Hindlimb muscle (tissue), 1 donor: ENCODE data around the gene CBX7. TPM values are rescaled to one million over a fixed set of nuclear protein-coding genes. Genes with fewer than 3 reads are reported as not detected.
A peak's percentile ranks its signal among the peaks of the same experiment; 100 is the strongest.

Experiments used
- DNase-seq: peaks from one replicate; pipeline ENCODE4 v3.0.0-alpha.2; 2013
- polyA plus RNA-seq: library from polyadenylated mRNA; unstranded; fragments of 120-200 nt; gene quantifications from one replicate; pipeline ENCODE4 v1.2.1, GENCODE V29; 2013; ENCODE audit not compliant: insufficient read length

CBX7 gene
- polyA plus RNA-seq, 1 donor: 5.7 TPM

DNA sequence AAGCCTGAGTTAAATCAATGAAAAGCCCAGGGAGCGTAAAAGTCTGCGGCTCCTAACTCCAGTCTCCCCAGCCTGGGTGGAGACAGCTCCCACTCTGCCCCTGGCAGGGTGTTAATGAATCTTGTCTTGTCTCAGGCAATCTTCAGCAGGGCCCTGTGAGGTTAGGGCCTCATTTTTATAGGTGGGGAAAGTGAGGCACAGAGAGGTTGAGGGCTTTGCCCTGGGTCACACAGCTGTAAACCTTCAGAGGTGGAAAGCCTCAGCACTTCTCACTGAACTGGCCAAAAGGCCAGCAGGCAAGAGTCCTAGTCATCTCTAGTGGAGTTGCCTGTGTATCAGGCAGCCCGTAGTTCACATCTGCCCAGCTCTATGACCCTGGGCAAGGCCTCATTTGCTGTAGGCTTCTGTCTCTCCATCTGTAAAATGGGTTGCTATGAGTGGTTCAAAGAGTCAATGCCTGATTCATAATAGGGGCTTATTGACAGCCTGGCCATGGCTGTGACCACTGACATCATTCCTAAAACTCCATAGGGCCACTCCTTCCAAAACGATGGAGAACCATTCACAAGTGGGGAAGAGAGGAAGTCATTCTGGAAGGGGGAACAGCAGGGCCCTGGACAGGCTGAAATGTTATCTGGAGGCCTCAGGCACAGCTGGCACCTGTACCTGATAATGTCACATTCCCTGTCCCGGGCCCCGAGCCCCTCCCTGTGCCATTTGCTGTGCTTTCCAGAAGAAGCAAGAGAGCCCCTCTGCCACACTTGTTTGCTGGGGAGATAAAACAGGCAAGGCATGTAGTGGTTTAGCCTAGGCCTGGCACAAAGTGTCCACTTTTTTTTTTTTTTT is 6.0 kb downstream of the CBX7 start:
- DNase-seq: no peak

- peak; percentile 34 for DNase-seq
Measured at GRCh38 chr22:39144101-39144767, 8.2 kb downstream of the CBX7 start.

DNA sequence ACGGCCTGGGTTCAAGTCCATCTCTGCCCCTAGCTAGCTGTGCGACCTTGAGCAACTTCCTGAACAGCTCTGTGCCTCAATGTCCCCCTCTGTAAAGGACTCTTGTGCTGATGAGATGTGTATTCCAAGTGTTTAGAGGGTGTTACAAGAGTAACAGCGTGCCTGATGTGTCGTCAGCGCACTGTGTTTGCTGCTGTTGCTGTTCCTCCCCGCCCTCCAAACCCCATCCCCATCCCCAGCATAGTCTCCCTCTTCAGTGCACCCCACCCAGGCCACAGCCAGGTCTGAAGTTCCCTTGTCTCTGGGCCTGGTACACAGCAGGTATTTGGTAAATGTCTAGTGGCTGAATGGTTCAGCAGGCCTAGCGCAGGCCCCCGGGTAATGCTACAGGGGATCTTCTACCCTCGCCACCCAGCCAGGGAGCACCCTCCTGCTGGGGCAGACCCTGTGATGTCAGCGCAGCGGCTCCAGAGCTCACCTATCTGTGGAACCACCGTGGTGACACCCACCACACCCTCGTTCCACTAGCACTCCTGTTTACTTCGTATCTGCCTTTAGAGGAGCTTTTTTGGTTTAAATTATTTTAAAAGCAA is 10.3 kb downstream of the CBX7 start:
- DNase-seq: no peak

DNA sequence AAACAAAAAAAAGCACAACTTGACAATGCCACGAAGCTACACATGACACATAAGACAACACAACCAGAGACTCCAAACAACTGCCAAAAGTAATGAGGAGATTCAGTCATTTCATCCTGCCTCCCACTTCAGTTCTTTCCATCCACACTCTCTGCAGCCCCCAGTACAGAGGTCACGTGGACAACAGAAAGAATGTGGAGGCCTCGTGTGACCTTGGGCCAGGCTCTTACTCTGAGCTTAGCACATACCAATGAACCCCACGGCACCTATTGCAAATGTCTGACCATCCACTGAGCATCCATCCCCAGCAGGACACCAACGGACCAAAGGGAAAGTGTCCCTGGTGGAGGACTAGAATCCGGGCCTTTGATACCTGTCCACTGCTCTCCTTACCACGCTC is 12.5 kb downstream of the CBX7 start:
- no peak for DNase-seq

DNA sequence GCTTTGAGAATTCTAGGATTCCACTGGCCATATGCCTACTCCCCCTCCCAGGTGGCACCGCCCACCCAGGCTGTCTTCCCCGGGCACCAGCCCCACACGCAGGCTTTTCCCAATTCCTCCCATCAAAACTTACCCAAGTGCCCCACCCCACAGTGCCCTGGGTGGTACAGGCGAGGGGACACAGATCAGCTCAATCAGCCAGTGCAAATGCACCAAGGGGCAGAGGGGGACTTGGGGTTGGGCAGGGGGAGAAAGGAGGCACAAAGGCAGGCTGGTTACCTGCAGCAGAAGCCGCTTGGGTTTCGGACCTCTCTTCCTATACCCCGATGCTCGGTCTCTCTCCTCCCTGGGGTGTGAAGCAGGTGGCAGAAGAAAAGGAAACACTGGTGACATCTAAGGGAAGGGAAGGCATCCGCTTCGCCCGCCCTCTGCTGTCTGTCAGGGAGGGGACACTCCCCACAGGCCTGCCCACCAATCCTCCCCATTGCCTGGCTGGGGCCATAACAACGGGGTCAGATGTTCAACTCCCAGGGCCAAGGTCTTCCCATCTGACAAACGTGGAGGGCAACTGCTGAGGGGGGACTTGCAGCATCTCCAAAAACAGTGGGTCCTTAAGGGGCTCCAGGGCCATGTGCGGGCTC is 14.0 kb downstream of the CBX7 start:
- no peak for DNase-seq

GRCh38 chr22:39136317-39136716 is 16.2 kb downstream of the CBX7 start:
- no peak for DNase-seq

- DNase-seq: no peak
Measured at GRCh38 chr22:39135092-39135896, 17.2 kb downstream of the CBX7 start.

DNA sequence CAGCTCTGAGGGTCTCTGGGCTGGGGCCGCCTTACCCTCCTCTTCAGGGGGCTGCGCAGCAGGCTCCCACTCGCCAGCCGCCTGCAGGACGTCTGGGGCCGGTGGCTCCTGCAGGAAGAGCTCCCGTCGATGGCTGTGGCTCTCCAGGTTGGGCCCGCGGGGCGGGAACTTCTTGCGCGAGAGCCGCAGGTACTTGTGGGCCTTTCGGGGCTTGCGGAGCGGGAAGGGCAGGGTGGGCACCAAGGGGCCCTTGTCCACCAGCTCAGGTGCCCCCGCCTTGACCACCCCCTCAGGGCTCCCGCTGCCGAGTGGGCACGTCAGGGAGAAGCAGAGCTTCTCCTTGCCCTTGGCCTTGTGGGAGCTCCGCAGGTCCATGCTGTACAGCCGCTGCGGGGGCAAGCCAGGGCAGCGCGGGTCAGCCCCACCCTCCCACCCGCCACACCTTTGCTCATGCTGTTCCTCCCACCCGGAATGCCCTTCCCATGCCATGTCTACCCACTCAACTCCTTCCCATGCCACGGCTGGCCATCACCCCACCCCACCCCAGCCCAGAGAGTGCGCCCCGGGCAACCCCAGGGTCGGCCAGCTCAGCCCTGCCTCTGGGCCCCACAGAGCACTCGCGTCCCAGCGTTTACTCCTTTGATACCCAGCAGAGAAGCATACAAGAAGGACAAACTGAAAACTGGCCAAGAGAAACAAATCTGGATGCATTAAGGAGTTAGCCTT is 18.0 kb downstream of the CBX7 start:
- DNase-seq: no peak

DNA sequence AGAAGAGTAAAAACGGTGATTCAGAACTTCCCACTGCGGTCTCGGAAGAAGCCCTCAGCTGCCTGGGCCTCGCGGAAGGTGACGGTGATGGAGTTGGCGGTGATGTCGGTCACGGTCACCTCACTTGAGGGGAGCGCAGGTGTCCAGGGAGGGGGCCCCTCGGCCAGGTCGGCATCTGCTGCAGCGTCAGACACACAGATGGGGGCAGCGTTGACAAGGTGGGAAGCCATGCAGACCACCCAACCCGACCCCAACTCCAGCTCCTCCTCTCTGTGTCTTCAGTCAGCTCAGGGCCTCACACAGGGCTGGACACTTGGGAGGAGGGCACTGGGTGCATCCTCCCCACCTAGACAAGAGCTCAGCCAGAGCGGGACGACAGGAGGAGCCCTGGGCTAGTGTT is 18.6 kb downstream of the CBX7 start:
- no peak for DNase-seq

- no peak for DNase-seq
Measured at GRCh38 chr22:39132871-39133524, 19.5 kb downstream of the CBX7 start.

GRCh38 chr22:39132281-39132680 is 20.2 kb downstream of the CBX7 start:
- no peak for DNase-seq

DNA sequence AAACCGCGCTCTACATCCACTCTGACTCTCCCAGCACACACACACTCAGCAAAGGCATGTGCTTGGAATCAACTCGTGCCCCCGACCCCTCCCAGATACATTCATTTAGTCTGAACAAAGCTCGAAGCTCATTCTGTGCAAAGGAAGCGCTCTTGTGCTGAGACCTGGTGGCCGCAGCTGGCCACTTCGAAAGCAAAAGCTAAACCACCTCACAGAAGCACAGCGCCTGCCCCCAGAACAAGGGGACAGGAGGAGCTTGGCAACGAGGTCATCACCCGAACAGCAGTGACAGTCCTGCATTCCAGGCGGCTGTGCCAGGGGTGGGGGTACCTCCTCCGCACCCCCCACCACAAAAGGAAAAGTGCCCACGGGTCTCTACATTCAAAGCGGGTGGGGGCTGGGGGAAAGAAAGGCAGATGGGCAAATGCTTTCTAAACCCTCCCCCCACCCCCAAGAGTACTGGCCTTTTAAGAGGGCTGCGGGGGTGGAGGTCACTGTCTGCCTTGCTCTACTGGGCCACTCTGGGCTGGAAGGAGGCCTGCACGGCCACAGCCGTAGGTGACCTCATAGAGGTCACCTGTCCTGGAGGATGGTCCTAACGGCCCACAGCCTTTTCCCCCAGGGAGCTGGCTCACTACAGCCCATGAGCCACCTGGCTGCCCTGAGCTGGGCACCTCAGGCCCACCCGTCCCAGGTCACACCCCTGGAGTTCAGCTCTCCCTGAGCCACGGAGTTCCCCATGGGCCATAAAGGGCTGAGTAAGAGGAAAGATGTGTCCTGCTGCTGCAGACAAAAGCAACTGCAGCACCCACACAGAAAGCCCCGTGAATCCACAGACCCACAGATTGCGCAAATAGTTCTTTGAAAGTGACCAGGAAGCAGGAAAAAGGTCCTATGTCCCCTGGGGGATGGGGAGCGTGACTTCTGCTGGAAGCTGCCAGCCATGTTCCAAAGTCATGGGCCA is 21.3 kb downstream of the CBX7 start:
- DNase-seq: no peak

DNA sequence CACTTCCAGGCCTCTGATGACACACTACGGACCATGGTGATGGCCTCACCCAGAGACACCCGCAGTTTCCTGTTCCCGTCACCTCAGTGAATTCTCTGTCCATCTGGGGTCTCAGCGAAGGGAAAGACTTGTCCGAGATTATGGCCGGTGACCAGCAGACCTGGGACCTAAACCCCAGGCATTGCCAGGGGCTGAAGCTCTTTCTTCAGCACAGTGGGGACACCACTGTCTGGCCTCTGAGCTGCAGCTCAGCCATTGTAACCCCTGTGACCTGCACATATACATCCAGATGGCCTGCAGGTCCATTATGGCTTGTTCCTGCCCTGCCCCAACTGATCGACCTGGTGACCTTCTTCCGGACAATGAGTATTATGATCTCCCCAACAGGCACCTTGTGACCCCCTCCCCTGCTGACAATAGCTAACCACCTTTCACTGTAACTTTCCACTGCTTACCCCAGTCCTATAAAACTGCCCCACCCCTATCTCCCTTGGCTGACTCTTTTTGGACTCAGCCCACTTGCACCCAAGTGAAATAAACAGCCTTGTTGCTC is 22.3 kb downstream of the CBX7 start:
- no peak for DNase-seq

- DNase-seq: no peak
Measured at GRCh38 chr22:39129746-39130145, 22.7 kb downstream of the CBX7 start.

DNA sequence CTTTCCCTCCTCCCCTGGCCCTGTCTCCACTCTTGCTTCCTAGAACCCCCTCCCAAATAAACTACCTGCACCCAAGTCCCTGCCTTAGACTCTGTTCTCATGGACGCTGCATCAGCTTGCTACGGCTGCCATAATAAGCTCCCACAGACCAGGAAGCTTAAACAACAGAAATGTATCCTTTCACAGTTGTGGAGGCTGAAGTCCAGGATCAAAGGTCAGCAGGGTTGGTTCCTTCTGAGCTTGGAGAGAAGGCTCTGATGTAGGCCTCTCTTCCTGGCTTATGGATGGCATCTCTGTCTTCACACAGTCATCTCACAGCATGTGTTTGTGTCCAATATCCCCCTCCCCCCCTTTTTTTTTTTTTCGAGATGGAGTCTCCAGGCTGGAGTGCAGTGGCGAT is 23.4 kb downstream of the CBX7 start:
- no peak for DNase-seq

DNA sequence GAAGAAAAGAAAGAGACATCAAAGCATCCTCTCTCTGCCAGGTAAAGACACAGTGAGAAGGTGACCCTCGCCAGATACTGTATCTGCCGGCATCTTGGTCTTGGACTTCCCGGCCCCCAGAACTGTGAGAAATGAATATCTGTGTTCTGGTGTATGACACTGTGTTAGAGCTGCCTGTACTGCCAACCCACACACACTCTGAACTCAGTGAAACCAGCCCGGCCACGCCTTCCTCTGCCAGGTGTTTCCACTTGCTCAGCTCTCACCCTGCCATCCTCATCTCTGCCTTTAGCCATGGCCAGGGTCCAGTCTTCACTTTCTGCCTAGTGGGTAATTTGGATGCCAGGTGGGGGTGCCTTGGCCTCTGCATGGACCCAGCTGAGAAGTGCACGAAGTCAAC is 24.0 kb downstream of the CBX7 start:
- no peak for DNase-seq

- no peak for DNase-seq
Measured at GRCh38 chr22:39125622-39126021, 26.9 kb downstream of the CBX7 start.

- DNase-seq: no peak
Measured at GRCh38 chr22:39123751-39124581, 28.5 kb downstream of the CBX7 start.
